Astrocyte (in vitro differentiated cells and primary cell): ENCODE measurements around the gene DUSP16.

Experiments used
- EZH2 ChIP-seq: IDR thresholded peaks from 2 replicates; pipeline ENCODE4 v1.6.1; 2012; ENCODE audit warnings: mild to moderate bottlenecking, low read length, inconsistent platforms; ENCODE audit not compliant: insufficient read depth
- TF ChIP-seq, protein P1 (sequence below): IDR thresholded peaks from 2 replicates; pipeline ENCODE4 v1.5.1; 2011; ENCODE audit warnings: low read depth, mild to moderate bottlenecking, inconsistent platforms, low read length, moderate library complexity; ENCODE audit not compliant: insufficient read depth

DNA sequence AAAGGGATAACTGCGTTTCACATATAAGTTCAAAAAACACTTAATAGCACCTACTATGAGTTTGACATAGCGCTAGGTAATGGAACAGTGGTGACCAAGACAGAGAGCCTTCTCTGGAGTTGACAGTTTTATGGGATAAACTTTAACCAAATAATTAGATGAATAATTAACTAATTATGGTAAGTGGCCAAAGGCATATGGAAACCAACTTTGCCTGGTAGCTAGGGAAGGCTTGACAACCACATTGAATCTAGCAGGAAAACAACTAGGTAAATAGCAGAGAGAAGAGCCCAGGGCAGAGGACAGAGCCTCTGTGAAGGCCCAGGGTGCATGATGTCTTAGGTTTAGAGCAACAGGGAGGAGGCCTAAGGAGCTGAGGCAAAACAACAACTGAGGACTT is 52.1 kb downstream of the DUSP16 start:
- TF ChIP-seq, protein P1, sequence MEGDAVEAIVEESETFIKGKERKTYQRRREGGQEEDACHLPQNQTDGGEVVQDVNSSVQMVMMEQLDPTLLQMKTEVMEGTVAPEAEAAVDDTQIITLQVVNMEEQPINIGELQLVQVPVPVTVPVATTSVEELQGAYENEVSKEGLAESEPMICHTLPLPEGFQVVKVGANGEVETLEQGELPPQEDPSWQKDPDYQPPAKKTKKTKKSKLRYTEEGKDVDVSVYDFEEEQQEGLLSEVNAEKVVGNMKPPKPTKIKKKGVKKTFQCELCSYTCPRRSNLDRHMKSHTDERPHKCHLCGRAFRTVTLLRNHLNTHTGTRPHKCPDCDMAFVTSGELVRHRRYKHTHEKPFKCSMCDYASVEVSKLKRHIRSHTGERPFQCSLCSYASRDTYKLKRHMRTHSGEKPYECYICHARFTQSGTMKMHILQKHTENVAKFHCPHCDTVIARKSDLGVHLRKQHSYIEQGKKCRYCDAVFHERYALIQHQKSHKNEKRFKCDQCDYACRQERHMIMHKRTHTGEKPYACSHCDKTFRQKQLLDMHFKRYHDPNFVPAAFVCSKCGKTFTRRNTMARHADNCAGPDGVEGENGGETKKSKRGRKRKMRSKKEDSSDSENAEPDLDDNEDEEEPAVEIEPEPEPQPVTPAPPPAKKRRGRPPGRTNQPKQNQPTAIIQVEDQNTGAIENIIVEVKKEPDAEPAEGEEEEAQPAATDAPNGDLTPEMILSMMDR, result no peak
- no peak for TF ChIP-seq EZH2
